ENCODE measurements around the gene NUDT2. TPM values are rescaled to one million over a fixed set of nuclear protein-coding genes. Genes with fewer than 3 reads are reported as not detected.

NUDT2 gene
- total RNA-seq, 4 donors from 2014 or later = 9.2 to 29.3 (median 17.8) TPM

GRCh38 chr9:34376596-34377403, 47.4 kb downstream of the NUDT2 start, which contains the start of gene MYORG:
TSS of gene MYORG (minus strand) at chr9:34376898. CDS start at chr9:34372943, 3,955 bp downstream.
- 0% methylated on average over 2 to 9 of the region's 54 CpGs for WGBS, 2 donors
- peak within 1 kb of the TSS; percentile 56 to 93 (median 86) for H3K4me3 ChIP-seq
- no peaks in the 10 kb centered on the region for H3K9me3 ChIP-seq
- DNase-seq = peak; percentile 89
- intact Hi-C loops (cut with DNase I) = loop anchor here (5.0 kb wide), 1 partner anchor 44 kb away; no protein-coding TSS in a partner anchor
- TF ChIP-seq CTCF (IDR thresholded peaks at IDR 0.05) = peak in 2 of 6 experiments; percentile 6 to 45
- peak in 2 of 4 donors; percentile 12 to 86 for TF ChIP-seq POLR2A (IDR thresholded peaks at IDR 0.05)
- H3K4me1 ChIP-seq = peaks cover 28 to 60% (median 34%) of the 10 kb centered on the region in 3 donors
- H3K27me3 ChIP-seq = no peaks in the 10 kb centered on the region
- peak within 1 kb of the TSS; percentile 83 to 92 (median 86) for H3K27ac ChIP-seq
- peaks cover 0 to 8% (median 3%) of the 10 kb centered on the region in 3 donors for H3K36me3 ChIP-seq

- intact Hi-C loops (cut with DNase I) = loop anchor here (5.0 kb wide), 1 partner anchor 45 kb away; no protein-coding TSS in a partner anchor
- TF ChIP-seq CTCF (IDR thresholded peaks at IDR 0.05) (no peak), POLR2A (IDR thresholded peaks at IDR 0.05) (no peak)
- peaks cover 28 to 60% (median 34%) of the 10 kb centered on the region in 3 donors for H3K4me1 ChIP-seq
These were observed 48.0 kb downstream of the NUDT2 start for GRCh38 chr9:34377404-34377746.

GRCh38 chr9:34378376-34379060, 49.1 kb downstream of the NUDT2 start:
- Histone ChIP-seq H3K4me3 (no peak overlapping the region), H3K9me3 (no peaks in the 10 kb centered on the region), H3K27ac (no peak overlapping the region), H3K4me1 (peaks cover 28 to 60% (median 34%) of the 10 kb centered on the region in 3 donors), H3K36me3 (no peaks in the 10 kb centered on the region), H3K27me3 (no peaks in the 10 kb centered on the region)
- 95 to 96% methylated on average over 3 of the region's 3 CpGs for WGBS, 2 donors
- no peak for DNase-seq
- TF ChIP-seq POLR2A (IDR thresholded peaks at IDR 0.05) = no peak
- no peak for TF ChIP-seq CTCF (IDR thresholded peaks at IDR 0.05)
- intact Hi-C loops (cut with DNase I) = loop anchor here (5.0 kb wide), 1 partner anchor 46 kb away; no protein-coding TSS in a partner anchor

More at GRCh38 chr9:34377404-34377746, 48.0 kb downstream of the NUDT2 start:
- no peaks in the 10 kb centered on the region for H3K9me3 ChIP-seq
- peak overlapping the region; percentile 56 to 93 (median 86) for H3K4me3 ChIP-seq
- peak overlapping the region; percentile 83 to 92 (median 86) for H3K27ac ChIP-seq
- no peaks in the 10 kb centered on the region for H3K27me3 ChIP-seq
- H3K36me3 ChIP-seq = peaks cover 0 to 3% (median 0%) of the 10 kb centered on the region in 3 donors
- DNase-seq = no peak
- 5 to 7% methylated on average over 6 to 21 of the region's 21 CpGs for WGBS, 2 donors

GRCh38 chr9:34379334-34380033, 50.1 kb downstream of the NUDT2 start:
- Histone ChIP-seq H3K27ac (peak overlapping the region; percentile 13 to 76 (median 66)), H3K4me1 (peaks cover 28 to 58% (median 34%) of the 10 kb centered on the region in 3 donors), H3K4me3 (peak overlapping the region; percentile 17 to 72 (median 56)), H3K27me3 (no peaks in the 10 kb centered on the region), H3K36me3 (no peaks in the 10 kb centered on the region), H3K9me3 (no peaks in the 10 kb centered on the region)
- intact Hi-C loops (cut with DNase I) = loop anchor here (5.0 kb wide), 1 partner anchor 47 kb away; no protein-coding TSS in a partner anchor
- 3 to 5% methylated on average over 22 to 26 of the region's 35 CpGs for WGBS, 2 donors
- peak; percentile 66 for DNase-seq
- no peak for TF ChIP-seq POLR2A (IDR thresholded peaks at IDR 0.05)
- peak; percentile 87 to 98 (median 98) for TF ChIP-seq CTCF (IDR thresholded peaks at IDR 0.05)
